Mammary epithelial cell (primary cell): ENCODE measurements around the gene PDZD8.
"Not testable (repeated sequence)": the region's sequence is repeated elsewhere in the genome, so short reads cannot be mapped to it uniquely, and the experiment has no call there.

Experiments
- EZH2 ChIP-seq: IDR thresholded peaks from 2 replicates; pipeline ENCODE4 v1.6.1; 2012; ENCODE audit warnings: low read length, inconsistent platforms, borderline replicate concordance
- TF ChIP-seq, protein P1 (sequence below), 2 donors: IDR thresholded peaks in 1 of 2; conservative IDR thresholded peaks in 1 of 2; 2 replicates each; pipeline ENCODE4 v1.5.1; 2011 to 2012; ENCODE audit warnings: inconsistent platforms in 2 of 2, low read length in 2 of 2, mild to moderate bottlenecking in 2 of 2, control low read depth in 1 of 2, low read depth in 1 of 2; ENCODE audit not compliant: insufficient read depth in 1 of 2; ENCODE audit errors: extremely low read depth in 1 of 2

DNA sequence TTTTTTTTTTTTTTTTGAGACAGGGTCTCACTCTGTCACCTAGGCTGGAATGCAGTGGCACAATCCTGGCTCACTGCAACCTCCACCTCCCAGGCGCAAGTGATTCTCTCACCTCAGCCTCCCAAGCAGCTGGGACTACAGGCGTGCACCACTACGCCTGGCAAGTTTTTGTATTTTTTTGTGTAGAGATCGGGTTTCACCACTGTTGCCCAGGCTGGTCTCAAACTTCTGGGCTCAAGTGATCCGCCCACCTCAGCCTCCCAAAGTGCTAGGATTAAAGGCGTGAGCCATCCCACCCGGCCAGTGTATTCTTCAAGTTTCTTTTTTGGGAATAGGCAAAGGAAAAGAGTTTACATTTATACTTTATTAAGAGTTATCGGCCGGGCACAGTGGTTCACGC lies 84.4 kb downstream of the PDZD8 start:
- TF ChIP-seq, protein P1, sequence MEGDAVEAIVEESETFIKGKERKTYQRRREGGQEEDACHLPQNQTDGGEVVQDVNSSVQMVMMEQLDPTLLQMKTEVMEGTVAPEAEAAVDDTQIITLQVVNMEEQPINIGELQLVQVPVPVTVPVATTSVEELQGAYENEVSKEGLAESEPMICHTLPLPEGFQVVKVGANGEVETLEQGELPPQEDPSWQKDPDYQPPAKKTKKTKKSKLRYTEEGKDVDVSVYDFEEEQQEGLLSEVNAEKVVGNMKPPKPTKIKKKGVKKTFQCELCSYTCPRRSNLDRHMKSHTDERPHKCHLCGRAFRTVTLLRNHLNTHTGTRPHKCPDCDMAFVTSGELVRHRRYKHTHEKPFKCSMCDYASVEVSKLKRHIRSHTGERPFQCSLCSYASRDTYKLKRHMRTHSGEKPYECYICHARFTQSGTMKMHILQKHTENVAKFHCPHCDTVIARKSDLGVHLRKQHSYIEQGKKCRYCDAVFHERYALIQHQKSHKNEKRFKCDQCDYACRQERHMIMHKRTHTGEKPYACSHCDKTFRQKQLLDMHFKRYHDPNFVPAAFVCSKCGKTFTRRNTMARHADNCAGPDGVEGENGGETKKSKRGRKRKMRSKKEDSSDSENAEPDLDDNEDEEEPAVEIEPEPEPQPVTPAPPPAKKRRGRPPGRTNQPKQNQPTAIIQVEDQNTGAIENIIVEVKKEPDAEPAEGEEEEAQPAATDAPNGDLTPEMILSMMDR (conservative IDR thresholded peaks at IDR 0.05 in 1 of 2, IDR thresholded peaks at IDR 0.05 in 1 of 2; ENCODE audit: extremely low read depth in 1 of 2, insufficient read depth in 1 of 2, low read depth in 1 of 2, low read length in 2 of 2), result not testable (repeated sequence)
- not testable (repeated sequence) for TF ChIP-seq EZH2
